ENCODE data around the gene SRPK2.

GRCh38 chr7:105130580-105130979 lies 258.1 kb downstream of the SRPK2 start:
- TF ChIP-seq EZH2 (IDR thresholded peaks at IDR 0.05; ENCODE audit: borderline replicate concordance, low read depth, low read length, poor library complexity, severe bottlenecking): no peak
- TF ChIP-seq, protein P1, sequence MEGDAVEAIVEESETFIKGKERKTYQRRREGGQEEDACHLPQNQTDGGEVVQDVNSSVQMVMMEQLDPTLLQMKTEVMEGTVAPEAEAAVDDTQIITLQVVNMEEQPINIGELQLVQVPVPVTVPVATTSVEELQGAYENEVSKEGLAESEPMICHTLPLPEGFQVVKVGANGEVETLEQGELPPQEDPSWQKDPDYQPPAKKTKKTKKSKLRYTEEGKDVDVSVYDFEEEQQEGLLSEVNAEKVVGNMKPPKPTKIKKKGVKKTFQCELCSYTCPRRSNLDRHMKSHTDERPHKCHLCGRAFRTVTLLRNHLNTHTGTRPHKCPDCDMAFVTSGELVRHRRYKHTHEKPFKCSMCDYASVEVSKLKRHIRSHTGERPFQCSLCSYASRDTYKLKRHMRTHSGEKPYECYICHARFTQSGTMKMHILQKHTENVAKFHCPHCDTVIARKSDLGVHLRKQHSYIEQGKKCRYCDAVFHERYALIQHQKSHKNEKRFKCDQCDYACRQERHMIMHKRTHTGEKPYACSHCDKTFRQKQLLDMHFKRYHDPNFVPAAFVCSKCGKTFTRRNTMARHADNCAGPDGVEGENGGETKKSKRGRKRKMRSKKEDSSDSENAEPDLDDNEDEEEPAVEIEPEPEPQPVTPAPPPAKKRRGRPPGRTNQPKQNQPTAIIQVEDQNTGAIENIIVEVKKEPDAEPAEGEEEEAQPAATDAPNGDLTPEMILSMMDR (conservative IDR thresholded peaks at IDR 0.05; ENCODE audit: low read depth, low read length): no peak
